ENCODE data around the gene PANX1.
A peak's percentile ranks its signal among the peaks of the same experiment; 100 is the strongest.

PANX1 gene

GRCh38 chr11:94130298-94131046 lies 1.8 kb downstream of the PANX1 start:
- no peak for DNase-seq

GRCh38 chr11:94131047-94131717 lies 2.5 kb downstream of the PANX1 start:
- no peak for DNase-seq

GRCh38 chr11:94131718-94132115 lies 3.1 kb downstream of the PANX1 start:
- DNase-seq: no peak

GRCh38 chr11:94132152-94132558 lies 3.5 kb downstream of the PANX1 start:
- DNase-seq: no peak

GRCh38 chr11:94132823-94133408 lies 4.3 kb downstream of the PANX1 start:
- no peak for DNase-seq

- no peak for DNase-seq
Observed at GRCh38 chr11:94133752-94134151, 5.1 kb downstream of the PANX1 start.

GRCh38 chr11:94134651-94135512 lies 6.2 kb downstream of the PANX1 start:
- DNase-seq: peak; percentile 57 to 64

GRCh38 chr11:94139416-94139815 lies 10.8 kb downstream of the PANX1 start:
- no peak for DNase-seq

GRCh38 chr11:94140154-94140655 lies 11.6 kb downstream of the PANX1 start:
- no peak for DNase-seq

- no peak for DNase-seq
Observed at GRCh38 chr11:94141511-94142307, 13.1 kb downstream of the PANX1 start.

- no peak for DNase-seq
Observed at GRCh38 chr11:94142308-94143281, 14.0 kb downstream of the PANX1 start.

GRCh38 chr11:94144216-94144615 lies 15.6 kb downstream of the PANX1 start:
- no peak for DNase-seq

- no peak for DNase-seq
Observed at GRCh38 chr11:94144664-94145063, 16.0 kb downstream of the PANX1 start.

GRCh38 chr11:94145431-94145830 lies 16.8 kb downstream of the PANX1 start:
- DNase-seq: no peak

GRCh38 chr11:94145916-94146315 lies 17.3 kb downstream of the PANX1 start:
- DNase-seq: no peak

- peak; percentile 45 to 54 for DNase-seq
Observed at GRCh38 chr11:94147433-94147845, 18.8 kb downstream of the PANX1 start.

GRCh38 chr11:94148189-94148588 lies 19.5 kb downstream of the PANX1 start:
- DNase-seq: no peak

GRCh38 chr11:94149431-94150017 lies 20.9 kb downstream of the PANX1 start:
- DNase-seq: no peak

GRCh38 chr11:94150056-94150455 lies 21.4 kb downstream of the PANX1 start:
- DNase-seq: no peak
